HG03354 (cell line): ENCODE data around the gene NGEF.

Experiments used
- ATAC-seq: cut with Tn5 transposase; IDR thresholded peaks from one replicate; pipeline ENCODE4 v1.9.1; 2021; ENCODE audit warnings: mild to moderate bottlenecking; ENCODE audit not compliant: unreplicated experiment, poor library complexity, severe bottlenecking

The NGEF gene

GRCh38 chr2:233044974-233045605 is 32.0 kb upstream of the NGEF start:
- no peak for ATAC-seq

DNA sequence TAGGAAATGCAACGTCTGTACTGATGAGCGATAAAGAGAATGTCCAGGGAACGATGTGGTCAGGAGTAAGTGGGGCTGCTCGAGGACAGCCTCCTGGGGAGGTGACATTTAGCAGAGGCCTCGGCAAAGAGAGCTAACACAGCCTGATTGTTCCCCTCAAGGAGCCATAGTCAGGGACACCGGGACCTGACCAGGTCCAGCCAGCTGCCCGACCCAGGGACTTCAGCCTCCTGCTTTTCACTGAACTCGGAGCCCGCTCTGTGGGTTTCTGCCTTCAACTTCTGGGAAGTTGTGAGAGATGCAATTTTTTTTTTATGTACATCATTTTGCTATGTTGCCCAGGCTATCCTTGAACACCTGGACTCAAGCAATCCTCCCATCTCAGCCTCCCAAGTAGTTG is 29.5 kb upstream of the NGEF start:
- ATAC-seq = no peak

DNA sequence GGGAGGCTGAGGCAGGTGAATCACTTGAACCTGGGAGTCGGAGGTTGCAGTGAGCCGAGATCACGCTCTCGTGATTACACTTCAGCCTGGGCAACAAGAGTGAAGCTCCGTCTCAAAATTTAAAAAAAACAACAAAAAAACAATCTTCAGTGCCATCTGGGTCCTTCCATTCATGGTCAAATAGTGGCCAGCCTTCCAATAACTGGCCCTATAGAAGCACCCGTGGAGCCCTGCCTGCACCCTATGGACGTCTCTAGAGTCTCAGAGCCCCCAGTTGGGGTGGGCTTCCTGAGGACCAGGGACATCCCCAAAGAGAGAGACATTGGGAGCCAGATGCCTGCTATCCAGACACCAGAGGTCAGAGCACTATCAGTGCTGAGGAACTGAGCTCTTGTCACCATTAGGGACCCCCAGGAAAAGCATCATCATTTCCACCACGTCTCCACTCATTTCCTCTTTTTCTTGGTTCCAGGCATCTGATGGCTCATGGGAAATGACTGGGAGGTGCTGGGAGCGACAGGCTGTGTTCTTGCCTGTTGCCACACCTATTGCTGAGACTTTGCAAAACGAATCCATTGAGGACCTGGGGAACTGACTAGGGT is 28.8 kb upstream of the NGEF start:
- ATAC-seq = no peak

DNA sequence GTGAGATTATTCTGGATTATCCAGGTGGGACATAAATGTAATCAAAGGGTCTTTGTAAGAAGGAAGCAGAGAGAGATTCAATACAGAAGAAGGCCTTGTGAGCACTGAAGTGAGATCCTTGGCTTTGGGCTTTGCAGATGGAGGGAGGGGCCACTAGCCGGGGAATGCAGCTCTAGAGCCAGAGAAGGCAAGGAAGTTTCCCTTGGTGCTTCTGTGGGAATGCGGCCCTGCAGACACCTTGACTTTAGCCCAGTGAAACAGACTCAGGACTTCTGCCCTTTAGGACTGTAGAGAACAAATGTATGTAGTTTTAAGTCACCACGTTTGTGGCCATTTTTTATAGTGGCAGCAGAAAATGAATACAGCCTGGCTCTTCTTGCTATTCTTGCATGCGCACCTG is 27.5 kb upstream of the NGEF start:
- ATAC-seq = no peak

DNA sequence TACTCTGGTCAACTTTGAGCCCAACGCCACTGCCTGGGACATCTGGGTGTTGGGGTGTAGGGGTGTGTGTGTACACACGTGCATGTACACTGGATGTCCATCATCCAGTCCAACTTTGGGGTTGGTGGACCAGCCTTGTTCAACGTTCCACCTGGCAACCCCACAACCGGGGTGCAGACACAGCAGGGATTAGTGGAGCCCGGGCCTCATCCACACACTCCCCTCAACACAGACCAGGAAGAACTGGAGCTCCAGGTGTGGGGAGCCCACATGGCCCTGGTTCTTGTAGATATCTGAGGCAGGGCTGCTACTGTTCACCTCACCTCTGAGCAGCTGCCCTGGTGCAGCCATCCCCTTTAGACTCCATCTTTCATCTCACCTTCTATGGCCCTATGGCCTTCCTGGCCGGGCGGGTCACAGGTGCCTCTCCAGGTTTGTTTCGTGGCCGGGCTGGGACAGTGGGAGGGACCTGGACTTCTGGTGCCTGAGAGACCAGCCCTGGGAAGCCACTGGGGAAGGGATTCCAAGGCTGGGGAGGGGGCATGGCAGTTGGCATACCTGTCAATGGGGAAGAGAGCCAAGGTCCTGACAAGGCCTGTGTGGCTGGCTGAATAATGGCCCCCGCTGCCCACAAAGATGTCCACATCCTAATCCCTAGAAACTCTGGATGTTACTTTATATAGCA is 26.9 kb upstream of the NGEF start:
- no peak for ATAC-seq

DNA sequence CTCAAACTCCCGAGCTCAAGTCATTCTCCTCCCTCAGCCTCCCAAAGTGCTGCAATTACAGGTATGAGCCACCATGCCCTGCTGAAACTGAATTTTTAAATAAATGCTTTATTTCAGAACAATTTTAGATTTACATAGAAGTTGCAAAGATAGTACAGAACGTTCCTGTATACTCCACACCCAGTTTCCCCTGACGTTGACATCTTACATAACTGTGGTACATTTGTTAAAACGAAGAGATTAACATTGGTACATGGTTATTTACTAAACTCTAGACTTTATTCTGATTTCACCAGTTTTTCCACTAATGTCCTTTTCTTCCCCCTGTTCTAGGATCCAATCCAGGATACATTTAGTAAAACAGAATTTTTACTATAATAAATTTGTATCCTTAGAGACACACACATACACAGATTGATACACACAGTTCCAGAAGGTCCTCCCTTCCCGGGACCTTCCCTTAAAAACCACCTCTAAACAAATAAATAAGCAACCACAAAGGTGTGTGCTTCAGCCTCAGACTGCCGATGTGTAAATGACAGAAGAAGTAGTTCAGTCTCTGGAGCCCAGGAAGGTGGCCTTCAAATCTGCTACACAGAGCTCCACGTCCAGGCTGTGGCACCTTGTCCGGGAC is 26.3 kb upstream of the NGEF start:
- no peak for ATAC-seq

GRCh38 chr2:233037078-233037477 is 24.0 kb upstream of the NGEF start:
- ATAC-seq = no peak

- no peak for ATAC-seq
Observed at GRCh38 chr2:233036162-233036838, 23.2 kb upstream of the NGEF start.

DNA sequence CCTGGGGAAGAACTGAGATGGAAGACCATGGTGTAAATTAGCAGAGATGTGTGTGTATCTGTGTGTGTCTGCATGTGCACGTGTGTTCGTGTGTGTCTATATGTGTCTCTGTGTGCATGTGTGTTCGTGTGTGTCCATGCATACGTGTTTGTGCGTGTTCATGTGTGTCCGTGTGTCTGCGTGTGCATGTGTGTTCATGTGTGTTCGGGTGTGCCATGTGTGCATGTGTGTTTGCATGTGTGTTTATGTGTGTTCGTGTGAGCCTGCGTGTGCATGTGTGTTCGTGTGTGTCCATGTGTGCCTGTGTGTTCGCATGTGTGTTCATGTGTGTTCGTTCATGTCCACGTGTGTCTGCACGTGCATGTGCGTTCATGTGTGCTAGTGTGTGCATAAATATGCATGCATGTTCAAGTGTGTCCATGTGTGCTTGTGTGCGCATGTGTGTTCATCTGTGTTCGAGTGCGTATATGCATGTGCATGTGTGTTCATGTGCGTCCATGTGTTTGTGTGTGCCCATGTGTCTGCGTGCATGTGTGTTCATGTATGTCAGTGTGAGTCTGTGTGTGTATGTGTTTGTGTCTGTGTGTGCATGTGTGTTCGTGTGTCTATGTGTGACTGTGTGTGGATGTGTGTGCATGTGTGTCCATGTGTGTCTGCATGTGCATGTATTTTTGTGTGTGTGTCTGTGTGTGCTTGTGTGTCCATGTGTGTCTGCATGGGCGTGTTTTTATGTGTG is 22.5 kb upstream of the NGEF start:
- no peak for ATAC-seq

DNA sequence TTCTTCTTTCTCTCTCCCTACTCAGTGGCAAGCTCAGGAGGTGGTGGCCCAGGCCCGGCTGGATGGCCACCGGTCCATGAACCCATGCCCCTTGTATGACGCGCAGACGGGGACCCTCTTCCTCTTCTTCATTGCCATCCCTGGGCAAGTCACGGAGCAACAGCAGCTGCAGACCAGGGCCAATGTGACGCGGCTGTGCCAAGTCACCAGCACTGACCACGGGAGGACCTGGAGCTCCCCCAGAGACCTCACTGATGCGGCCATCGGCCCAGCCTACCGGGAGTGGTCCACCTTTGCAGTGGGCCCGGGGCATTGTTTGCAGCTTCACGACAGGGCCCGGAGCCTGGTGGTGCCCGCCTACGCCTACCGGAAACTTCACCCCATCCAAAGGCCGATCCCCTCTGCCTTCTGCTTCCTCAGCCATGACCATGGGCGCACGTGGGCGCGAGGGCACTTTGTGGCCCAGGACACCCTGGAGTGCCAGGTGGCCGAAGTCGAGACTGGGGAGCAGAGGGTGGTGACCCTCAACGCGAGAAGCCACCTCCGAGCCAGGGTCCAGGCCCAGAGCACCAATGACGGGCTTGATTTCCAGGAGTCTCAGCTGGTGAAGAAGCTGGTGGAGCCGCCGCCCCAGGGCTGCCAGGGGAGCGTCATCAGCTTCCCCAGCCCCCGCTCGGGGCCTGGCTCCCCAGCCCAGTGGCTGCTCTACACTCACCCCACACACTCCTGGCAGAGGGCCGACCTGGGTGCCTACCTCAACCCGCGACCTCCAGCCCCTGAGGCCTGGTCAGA is 21.2 kb upstream of the NGEF start:
- no peak for ATAC-seq

DNA sequence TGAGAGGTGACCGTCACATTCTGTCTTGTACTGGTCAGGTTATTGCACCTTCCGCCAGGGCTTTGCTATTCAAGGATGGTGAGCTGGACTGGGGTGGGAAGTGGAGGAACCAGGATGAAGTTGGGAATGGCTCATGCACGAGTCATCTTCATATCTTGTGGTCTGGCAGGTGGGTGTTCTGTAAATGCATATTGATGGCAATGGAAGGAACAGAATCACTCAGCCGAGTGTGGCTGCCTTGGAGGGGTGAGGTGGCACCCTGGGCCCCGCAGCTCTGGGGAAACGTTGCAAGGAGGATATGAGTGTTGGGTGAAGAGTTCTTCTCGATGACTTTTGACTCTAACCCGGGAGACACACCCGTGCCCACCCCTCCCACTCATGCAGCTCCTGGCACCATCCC is 20.6 kb upstream of the NGEF start:
- no peak for ATAC-seq

DNA sequence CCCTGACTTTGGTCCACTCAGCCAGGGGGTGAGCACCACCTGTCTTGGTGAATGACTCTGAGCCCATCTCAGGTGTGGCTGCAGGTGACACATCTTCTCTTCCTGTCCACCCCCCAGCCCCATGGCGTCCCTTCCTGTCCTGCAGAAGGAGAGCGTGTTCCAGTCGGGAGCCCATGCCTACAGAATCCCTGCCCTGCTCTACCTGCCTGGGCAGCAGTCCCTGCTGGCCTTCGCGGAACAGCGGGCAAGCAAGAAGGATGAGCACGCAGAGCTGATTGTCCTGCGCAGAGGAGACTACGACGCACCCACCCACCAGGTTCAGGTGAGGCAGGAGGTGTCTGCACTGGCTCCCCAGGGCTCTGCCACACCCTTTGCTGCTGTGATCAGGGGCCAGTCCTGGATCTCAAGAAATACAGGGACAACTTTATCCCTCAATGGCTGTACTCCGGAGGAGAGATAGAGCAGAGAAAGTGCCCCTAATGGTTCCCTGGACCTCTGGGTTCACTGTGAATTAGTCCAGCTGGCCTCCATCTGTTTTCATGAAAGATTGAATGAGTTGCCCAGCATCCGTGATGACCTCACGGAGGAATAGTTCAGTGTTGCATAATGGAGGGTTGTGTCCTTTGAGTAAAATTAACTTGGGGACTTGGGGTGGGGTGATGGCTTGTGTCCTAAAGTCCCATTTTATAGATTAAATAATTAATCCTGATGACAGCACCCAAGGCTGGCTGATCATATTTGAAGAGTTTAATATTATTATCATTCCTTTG is 19.7 kb upstream of the NGEF start, which contains the start of gene NEU2:
TSS of gene NEU2 (plus strand) at position 122 of the 770 bp plus-strand sequence. CDS start at position 122, 0 bp downstream.
- ATAC-seq = no peak

DNA sequence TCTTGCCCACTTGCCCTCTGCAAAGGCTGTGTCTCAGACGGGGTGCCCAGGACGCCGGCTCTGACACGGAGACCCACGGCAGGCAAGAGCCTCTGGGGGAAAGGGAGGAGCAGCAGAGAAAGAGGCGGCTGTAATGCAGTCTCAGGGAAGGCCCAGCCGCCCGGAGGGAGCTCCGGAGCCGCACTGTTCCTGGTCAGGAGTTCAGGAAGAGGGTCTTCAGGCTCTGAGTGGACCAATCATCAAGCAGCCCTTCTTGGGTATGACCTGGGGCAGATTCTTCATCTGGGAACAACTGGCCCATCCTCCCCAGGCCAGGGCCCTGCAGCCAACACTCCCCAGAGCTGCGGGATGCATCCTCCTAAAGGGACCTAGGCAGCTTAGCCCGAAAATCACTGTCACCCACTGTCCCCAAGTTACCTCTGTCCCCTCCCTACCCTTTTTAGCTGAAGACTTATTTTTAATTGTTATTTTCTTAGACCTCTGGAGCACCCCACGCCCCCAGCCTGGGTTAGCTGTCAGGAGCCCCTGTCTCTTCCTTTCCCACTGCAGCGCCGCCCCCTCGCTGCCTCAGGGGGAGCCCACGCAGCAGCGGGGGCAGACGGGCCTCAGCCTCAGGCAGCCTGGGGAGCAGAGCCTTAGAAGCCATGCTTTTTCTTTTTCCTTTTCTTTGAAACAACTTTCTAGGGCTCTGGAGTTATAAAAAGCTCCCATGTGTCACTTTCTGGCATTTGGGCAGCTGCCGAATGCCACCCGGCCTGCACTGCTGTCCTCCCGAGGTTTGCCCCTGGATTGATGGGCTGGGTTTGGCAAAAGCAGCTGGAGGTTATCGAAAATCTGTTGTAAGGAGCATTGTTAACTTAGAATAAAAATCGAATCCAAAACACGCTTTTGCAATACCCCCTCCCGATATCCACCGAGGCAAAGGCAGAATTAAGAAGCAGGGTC is 18.8 kb upstream of the NGEF start:
- ATAC-seq = no peak

GRCh38 chr2:233029321-233029720 is 16.3 kb upstream of the NGEF start:
- no peak for ATAC-seq

DNA sequence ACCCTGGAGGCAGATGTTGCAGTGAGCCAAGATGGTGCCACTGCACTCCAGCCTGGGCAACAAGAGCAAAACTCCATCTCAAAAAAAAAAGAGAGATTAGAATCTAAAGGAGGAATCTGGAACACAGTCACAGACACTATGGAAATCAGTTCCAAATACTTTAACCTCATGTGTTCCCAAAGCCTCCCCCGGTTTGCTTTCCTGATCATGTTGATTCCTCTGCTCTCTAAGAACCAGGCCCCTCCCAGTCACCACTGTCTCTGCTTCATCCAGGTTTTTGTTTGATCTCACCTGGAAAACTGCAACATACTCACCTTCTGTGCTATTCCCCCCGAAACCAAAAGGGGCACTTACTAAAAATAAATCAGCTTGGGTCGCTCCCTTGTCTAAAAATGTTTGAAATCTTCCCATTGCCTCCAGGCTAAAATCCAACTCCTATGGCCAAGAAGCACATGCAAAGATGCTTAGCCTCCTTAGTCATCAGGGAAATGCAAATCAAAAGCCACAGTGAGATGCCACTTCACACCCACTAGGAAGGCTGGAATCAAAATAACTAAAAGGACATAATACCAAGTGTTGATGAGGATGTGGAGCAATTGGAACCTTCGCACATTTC is 13.2 kb upstream of the NGEF start:
- ATAC-seq = no peak

- no peak for ATAC-seq
Observed at GRCh38 chr2:233025706-233026105, 12.7 kb upstream of the NGEF start.
